ENCODE measurements around the gene IRS4.

IRS4 gene

DNA sequence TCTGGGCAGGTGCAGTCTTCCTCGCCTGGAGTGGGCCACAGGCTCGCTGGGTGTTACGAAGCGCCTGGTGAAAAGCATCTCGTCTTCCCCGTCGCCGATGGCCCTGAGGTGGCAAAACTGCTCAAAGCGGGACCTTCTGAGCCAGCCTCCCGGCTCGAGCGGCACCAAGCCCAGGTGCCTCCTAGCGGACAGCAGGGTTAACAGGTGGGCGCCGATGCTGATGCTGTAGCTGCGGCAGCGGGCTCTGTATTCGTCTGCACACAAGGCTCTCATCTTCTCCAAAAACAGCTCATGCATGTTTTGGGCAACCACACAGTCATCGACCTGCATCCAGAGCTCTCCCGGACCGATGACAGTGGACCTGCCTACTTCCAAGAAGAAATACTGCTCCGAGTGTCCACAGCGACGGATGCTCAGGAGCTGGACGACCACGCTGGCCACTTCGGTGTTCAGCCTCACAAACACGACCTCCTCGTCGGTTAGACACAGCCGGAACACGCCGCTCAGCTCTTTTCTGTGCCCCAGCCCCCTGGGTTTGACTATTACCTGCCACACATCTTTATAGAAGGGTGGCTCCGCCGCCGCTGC, 1.2 kb downstream of the IRS4 start:
- TF ChIP-seq, protein P1, sequence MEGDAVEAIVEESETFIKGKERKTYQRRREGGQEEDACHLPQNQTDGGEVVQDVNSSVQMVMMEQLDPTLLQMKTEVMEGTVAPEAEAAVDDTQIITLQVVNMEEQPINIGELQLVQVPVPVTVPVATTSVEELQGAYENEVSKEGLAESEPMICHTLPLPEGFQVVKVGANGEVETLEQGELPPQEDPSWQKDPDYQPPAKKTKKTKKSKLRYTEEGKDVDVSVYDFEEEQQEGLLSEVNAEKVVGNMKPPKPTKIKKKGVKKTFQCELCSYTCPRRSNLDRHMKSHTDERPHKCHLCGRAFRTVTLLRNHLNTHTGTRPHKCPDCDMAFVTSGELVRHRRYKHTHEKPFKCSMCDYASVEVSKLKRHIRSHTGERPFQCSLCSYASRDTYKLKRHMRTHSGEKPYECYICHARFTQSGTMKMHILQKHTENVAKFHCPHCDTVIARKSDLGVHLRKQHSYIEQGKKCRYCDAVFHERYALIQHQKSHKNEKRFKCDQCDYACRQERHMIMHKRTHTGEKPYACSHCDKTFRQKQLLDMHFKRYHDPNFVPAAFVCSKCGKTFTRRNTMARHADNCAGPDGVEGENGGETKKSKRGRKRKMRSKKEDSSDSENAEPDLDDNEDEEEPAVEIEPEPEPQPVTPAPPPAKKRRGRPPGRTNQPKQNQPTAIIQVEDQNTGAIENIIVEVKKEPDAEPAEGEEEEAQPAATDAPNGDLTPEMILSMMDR (conservative IDR thresholded peaks at IDR 0.05; ENCODE audit: low read length): no peak
- no peak for TF ChIP-seq EZH2phosphoT487 (IDR thresholded peaks at IDR 0.05; ENCODE audit: borderline replicate concordance)
- H3K9ac ChIP-seq (ENCODE audit: low read depth, low read length, poor library complexity, severe bottlenecking): no peak overlapping the region
- H3K4me2 ChIP-seq (ENCODE audit: low read depth, low read length, poor library complexity, severe bottlenecking): no peak overlapping the region
- no peaks in the 10 kb centered on the region for H3K9me2 ChIP-seq (replicated peaks; ENCODE audit: low read depth, low read length)
- no peak overlapping the region for H2AFZ ChIP-seq (ENCODE audit: low read length)
- H3F3A ChIP-seq (ENCODE audit: low read depth): no peaks in the 10 kb centered on the region
- H3K9me3 ChIP-seq (ENCODE audit: insufficient read depth, low read depth, low read length): no peaks in the 10 kb centered on the region
- no peaks in the 10 kb centered on the region for H3K79me2 ChIP-seq (ENCODE audit: insufficient read depth, low read length)
- H3K4me3 ChIP-seq (ENCODE audit: low read length, poor library complexity, severe bottlenecking): no peak overlapping the region
- H3K27me3 ChIP-seq (ENCODE audit: insufficient read depth, low read length, poor library complexity, severe bottlenecking): no peaks in the 10 kb centered on the region
- no peaks in the 10 kb centered on the region for H4K20me1 ChIP-seq (ENCODE audit: insufficient read depth, low read length, poor library complexity, severe bottlenecking)
- no peaks in the 10 kb centered on the region for H3K4me1 ChIP-seq (ENCODE audit: insufficient read depth, low read length, poor library complexity, severe bottlenecking)
- H3K36me3 ChIP-seq (ENCODE audit: insufficient read depth, low read length): no peaks in the 10 kb centered on the region

DNA sequence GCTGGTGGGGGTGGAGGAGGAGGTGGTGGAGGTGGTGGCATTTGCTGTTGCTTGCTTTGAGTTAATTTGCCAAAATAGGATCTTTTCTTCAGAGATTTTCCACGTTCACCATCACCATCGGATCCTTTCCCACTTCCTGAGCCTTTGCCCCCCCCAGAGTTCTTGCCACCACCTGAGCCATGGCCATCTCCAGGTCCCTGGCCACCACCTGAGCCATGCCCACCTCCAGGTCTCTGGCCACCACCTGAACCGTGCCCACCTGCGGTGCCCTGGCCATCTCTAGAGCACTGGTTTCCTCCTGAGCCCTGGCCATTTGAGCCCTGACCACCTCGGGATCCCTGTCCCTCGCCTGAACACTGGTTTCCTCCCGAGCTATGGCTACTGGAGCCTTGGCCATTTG, 1.9 kb downstream of the IRS4 start:
- Histone ChIP-seq H3K4me1 (ENCODE audit: insufficient read depth, low read length, poor library complexity, severe bottlenecking) (no peaks in the 10 kb centered on the region), H3K9me2 (replicated peaks; ENCODE audit: low read depth, low read length) (no peaks in the 10 kb centered on the region), H2AFZ (ENCODE audit: low read length) (no peak overlapping the region), H3K9ac (ENCODE audit: low read depth, low read length, poor library complexity, severe bottlenecking) (no peak overlapping the region), H3K36me3 (ENCODE audit: insufficient read depth, low read length) (no peaks in the 10 kb centered on the region), H3F3A (ENCODE audit: low read depth) (no peaks in the 10 kb centered on the region), H4K20me1 (ENCODE audit: insufficient read depth, low read length, poor library complexity, severe bottlenecking) (no peaks in the 10 kb centered on the region), H3K4me3 (ENCODE audit: low read length, poor library complexity, severe bottlenecking) (no peak overlapping the region), H3K27me3 (ENCODE audit: insufficient read depth, low read length, poor library complexity, severe bottlenecking) (no peaks in the 10 kb centered on the region), H3K79me2 (ENCODE audit: insufficient read depth, low read length) (no peaks in the 10 kb centered on the region), H3K4me2 (ENCODE audit: low read depth, low read length, poor library complexity, severe bottlenecking) (no peak overlapping the region), H3K9me3 (ENCODE audit: insufficient read depth, low read depth, low read length) (no peaks in the 10 kb centered on the region)
- TF ChIP-seq, protein P1 (conservative IDR thresholded peaks at IDR 0.05; ENCODE audit: low read length): no peak

- no peak overlapping the region for H3K9ac ChIP-seq (ENCODE audit: low read depth, low read length, poor library complexity, severe bottlenecking)
- H4K20me1 ChIP-seq (ENCODE audit: insufficient read depth, low read length, poor library complexity, severe bottlenecking): no peaks in the 10 kb centered on the region
- H2AFZ ChIP-seq (ENCODE audit: low read length): no peak overlapping the region
- no peak overlapping the region for H3K4me2 ChIP-seq (ENCODE audit: low read depth, low read length, poor library complexity, severe bottlenecking)
- H3K36me3 ChIP-seq (ENCODE audit: insufficient read depth, low read length): no peaks in the 10 kb centered on the region
- H3K4me3 ChIP-seq (ENCODE audit: low read length, poor library complexity, severe bottlenecking): no peak overlapping the region
- no peaks in the 10 kb centered on the region for H3K27me3 ChIP-seq (ENCODE audit: insufficient read depth, low read length, poor library complexity, severe bottlenecking)
- no peaks in the 10 kb centered on the region for H3F3A ChIP-seq (ENCODE audit: low read depth)
- no peaks in the 10 kb centered on the region for H3K79me2 ChIP-seq (ENCODE audit: insufficient read depth, low read length)
- no peak for TF ChIP-seq EZH2phosphoT487 (IDR thresholded peaks at IDR 0.05; ENCODE audit: borderline replicate concordance)
- TF ChIP-seq, protein P1 (conservative IDR thresholded peaks at IDR 0.05; ENCODE audit: low read length): no peak
- no peaks in the 10 kb centered on the region for H3K9me3 ChIP-seq (ENCODE audit: insufficient read depth, low read depth, low read length)
- H3K4me1 ChIP-seq (ENCODE audit: insufficient read depth, low read length, poor library complexity, severe bottlenecking): no peaks in the 10 kb centered on the region
- no peaks in the 10 kb centered on the region for H3K9me2 ChIP-seq (replicated peaks; ENCODE audit: low read depth, low read length)
Observed at GRCh38 chrX:108732630-108733321, 3.6 kb downstream of the IRS4 start.

Data from Loucy (cell line).